SK-N-SH (cell line): Measurements from ENCODE around the gene SLC16A5. TPM values are rescaled to one million over a fixed set of nuclear protein-coding genes. Genes with fewer than 3 reads are reported as not detected.

Experiments used
- CTCF ChIA-PET: fragments of 300-600, 350-600 bp; formaldehyde crosslinking; extraction: SDS; loops from one replicate; lab custom pipeline; 2021; lab: Yijun Ruan, JAX
- POLR2A ChIA-PET: fragments of 350-600 bp; sonication (Branson Sonifier 250); formaldehyde crosslinking; extraction: SDS; loops from one replicate; lab custom pipeline; 2020; ENCODE audit warnings: antibody characterized with exemption, inconsistent platforms; lab: Yijun Ruan, JAX
- DNase-seq: peaks from one replicate; pipeline ENCODE4 v3.0.0; 2012
- H2AFZ ChIP-seq: fragments of 200-600 bp; sonication (generic); 2 replicates; pipeline ENCODE4 v1.8.1; 2016; ENCODE audit warnings: antibody characterized with exemption, mild to moderate bottlenecking, low read depth
- H3F3A ChIP-seq: fragments of 200-600 bp; sonication (generic); replicated peaks from 2 replicates; pipeline ENCODE3; 2016; ENCODE audit warnings: antibody characterized with exemption, mild to moderate bottlenecking; ENCODE audit not compliant: insufficient read depth
- H3K27ac ChIP-seq, 2 experiments: fragments of 200-500 bp in 1 of 2; fragments of 200-600 bp in 1 of 2; sonication (Bioruptor generic) in 1 of 2; sonication (generic), shearing (Covaris generic) in 1 of 2; 2 replicates each; pipeline versions ENCODE4 v1.5.1 to v1.6.1; 2014 to 2016; ENCODE audit warnings: low read depth in 2 of 2, inconsistent platforms in 1 of 2, low read length in 1 of 2, mild to moderate bottlenecking in 1 of 2, mixed read lengths in 1 of 2
- H3K27me3 ChIP-seq: fragments of 200-600 bp; sonication (generic), shearing (Covaris generic); 2 replicates; pipeline ENCODE4 v1.6.1; 2016; ENCODE audit warnings: mixed run types; ENCODE audit not compliant: insufficient read depth
- H3K36me3 ChIP-seq, 2 experiments: fragments of 200-500 bp in 1 of 2; fragments of 200-600 bp in 1 of 2; sonication (Bioruptor generic) in 1 of 2; sonication (generic) in 1 of 2; replicated peaks in 1 of 2; 2 replicates each; pipeline versions ENCODE3 to v1.5.1; 2014 to 2016; ENCODE audit warnings: low read length in 1 of 2, mild to moderate bottlenecking in 1 of 2; ENCODE audit not compliant: insufficient read depth in 2 of 2, control insufficient read depth in 1 of 2
- H3K4me1 ChIP-seq, 2 experiments: fragments of 200-500 bp in 1 of 2; fragments of 200-600 bp in 1 of 2; sonication (Bioruptor generic) in 1 of 2; sonication (generic), shearing (Covaris generic) in 1 of 2; 2 replicates each; pipeline versions ENCODE4 v1.5.1 to v1.6.1; 2014 to 2016; ENCODE audit warnings: low read depth in 1 of 2, low read length in 1 of 2, mixed run types in 1 of 2; ENCODE audit not compliant: insufficient read depth in 2 of 2, control insufficient read depth in 1 of 2
- H3K4me2 ChIP-seq: fragments of 200-600 bp; sonication (generic), shearing (Covaris generic); 2 replicates; pipeline ENCODE4 v1.6.1; 2017; ENCODE audit warnings: mixed run types
- H3K4me3 ChIP-seq, 2 experiments: fragments of 200-500 bp in 1 of 2; fragments of 200-600 bp in 1 of 2; sonication (Bioruptor generic) in 1 of 2; sonication (generic), shearing (Covaris generic) in 1 of 2; 2 replicates each; pipeline versions ENCODE4 v1.5.1 to v1.8.1; 2014 to 2016; ENCODE audit warnings: low read depth in 2 of 2, inconsistent platforms in 1 of 2, low read length in 1 of 2, mild to moderate bottlenecking in 1 of 2, mixed read lengths in 1 of 2, moderate library complexity in 1 of 2
- H3K79me2 ChIP-seq: fragments of 200-600 bp; sonication (generic); 2 replicates; pipeline ENCODE4 v1.8.1; 2017; ENCODE audit warnings: mild to moderate bottlenecking; ENCODE audit not compliant: insufficient read depth
- H3K9ac ChIP-seq: fragments of 200-600 bp; sonication (generic); 2 replicates; pipeline ENCODE4 v1.6.1; 2017; ENCODE audit warnings: mixed run types
- H3K9me2 ChIP-seq: fragments of 200-600 bp; sonication (generic); 2 replicates; pipeline ENCODE4 v1.6.1; 2017; ENCODE audit warnings: mixed run types
- H3K9me3 ChIP-seq: fragments of 200-600 bp; sonication (generic); 2 replicates; pipeline ENCODE4 v1.6.1; 2017; ENCODE audit warnings: mixed run types, mild to moderate bottlenecking, moderate library complexity
- H4K20me1 ChIP-seq: fragments of 200-600 bp; sonication (generic); 2 replicates; pipeline ENCODE4 v1.6.1; 2017; ENCODE audit warnings: mild to moderate bottlenecking, mixed run types; ENCODE audit not compliant: insufficient read depth
- EP300 ChIP-seq, 2 experiments: IDR thresholded peaks; 2 replicates each; pipeline versions ENCODE4 v1.4.0 to v1.6.1; 2012; ENCODE audit warnings: borderline replicate concordance in 1 of 2, low read depth in 1 of 2, low read length in 1 of 2
- FOSL2 ChIP-seq: IDR thresholded peaks from 2 replicates; pipeline ENCODE4 v1.4.0; 2012; ENCODE audit warnings: low read depth, mild to moderate bottlenecking, moderate library complexity, borderline replicate concordance
- FOXJ3 ChIP-seq: sonication (generic); formaldehyde crosslinking; IDR thresholded peaks from 2 replicates; pipeline ENCODE4 v1.5.1; 2020; ENCODE audit warnings: mild to moderate bottlenecking, missing genetic modification reagents
- FOXM1 ChIP-seq: IDR thresholded peaks from 2 replicates; pipeline ENCODE4 v1.4.0; 2012; ENCODE audit warnings: low read depth, mild to moderate bottlenecking
- GABPA ChIP-seq: IDR thresholded peaks from 2 replicates; pipeline ENCODE4 v1.4.0; 2012; ENCODE audit warnings: low read depth, mild to moderate bottlenecking
- GATA2 ChIP-seq: sonication (generic); formaldehyde crosslinking; IDR thresholded peaks from 2 replicates; pipeline ENCODE4 v1.5.0; 2020; ENCODE audit warnings: mild to moderate bottlenecking, missing genetic modification reagents
- JUND ChIP-seq: IDR thresholded peaks from 2 replicates; pipeline ENCODE4 v1.4.0; 2012
- NFIC ChIP-seq: IDR thresholded peaks from 2 replicates; pipeline ENCODE4 v1.4.0; 2012; ENCODE audit warnings: borderline replicate concordance
- NRF1 ChIP-seq: IDR thresholded peaks from 2 replicates; pipeline ENCODE4 v1.6.1; 2012; ENCODE audit warnings: low read depth, mild to moderate bottlenecking, low read length
- POLR2AphosphoS5 ChIP-seq: IDR thresholded peaks from 2 replicates; pipeline ENCODE4 v1.6.1; 2012; ENCODE audit warnings: low read depth, low read length
- RAD21 ChIP-seq: IDR thresholded peaks from 2 replicates; pipeline ENCODE4 v1.6.1; 2012; ENCODE audit warnings: mild to moderate bottlenecking, low read length
- RCOR1 ChIP-seq: fragments of 150-350 bp; IDR thresholded peaks from 2 replicates; pipeline ENCODE4 v1.6.1; 2017; ENCODE audit warnings: antibody characterized with exemption, low read length
- RFX5 ChIP-seq: IDR thresholded peaks from 2 replicates; pipeline ENCODE4 v1.6.1; 2012; ENCODE audit warnings: mild to moderate bottlenecking, improper control_type of control experiment, low read length
- RXRA ChIP-seq: IDR thresholded peaks from 2 replicates; pipeline ENCODE4 v1.4.0; 2012; ENCODE audit warnings: low read depth, mild to moderate bottlenecking, borderline replicate concordance
- SIN3A ChIP-seq: IDR thresholded peaks from 2 replicates; pipeline ENCODE4 v1.6.1; 2012; ENCODE audit warnings: low read depth, mild to moderate bottlenecking, low read length, moderate library complexity, borderline replicate concordance
- SMC3 ChIP-seq: IDR thresholded peaks from 2 replicates; pipeline ENCODE4 v1.6.1; 2012; ENCODE audit warnings: low read depth, low read length, improper control_type of control experiment
- TAF1 ChIP-seq: IDR thresholded peaks from 2 replicates; pipeline ENCODE4 v1.6.1; 2012; ENCODE audit warnings: low read depth, mild to moderate bottlenecking, low read length, moderate library complexity, borderline replicate concordance
- TEAD4 ChIP-seq: IDR thresholded peaks from 2 replicates; pipeline ENCODE4 v1.4.0; 2012; ENCODE audit warnings: mild to moderate bottlenecking, borderline replicate concordance; ENCODE audit not compliant: insufficient read depth
- YY1 ChIP-seq: IDR thresholded peaks from 2 replicates; pipeline ENCODE4 v1.4.0; 2012; ENCODE audit warnings: low read depth, mild to moderate bottlenecking
- whole genome bisulfite sequencing: methylation state at CpG from one replicate; pipeline ENCODE4 v1.1.6; 2017; ENCODE audit warnings: low lambda C conversion rate; 5-methylcytosine and 5-hydroxymethylcytosine counted together
- polyA plus RNA-seq, 3 experiments: library from polyadenylated mRNA; depleted of rRNA; stranded (reverse); fragments of >200 nt; gene quantifications; 2 replicates each; pipeline ENCODE4 v1.2.3, GENCODE V29; 2012
- TF ChIP-seq, protein P1 (sequence below): IDR thresholded peaks from 2 replicates; pipeline ENCODE4 v1.4.0; 2012; ENCODE audit warnings: low read depth
- TF ChIP-seq, protein P2 (sequence below): IDR thresholded peaks from 2 replicates; pipeline ENCODE4 v1.4.0; 2012; ENCODE audit warnings: low read depth, borderline replicate concordance
- TF ChIP-seq, protein P3 (sequence below): IDR thresholded peaks from 2 replicates; pipeline ENCODE4 v1.4.0; 2012; ENCODE audit warnings: low read depth, borderline replicate concordance
- TF ChIP-seq, protein P4 (sequence below): IDR thresholded peaks from 2 replicates; pipeline ENCODE4 v1.6.1; 2012; ENCODE audit warnings: mild to moderate bottlenecking, low read depth, low read length, moderate library complexity
- TF ChIP-seq, protein P5 (sequence below): fragments of 200-600 bp; sonication (generic); IDR thresholded peaks from 2 replicates; pipeline ENCODE4 v1.6.1; 2017; ENCODE audit warnings: antibody characterized with exemption, mild to moderate bottlenecking, moderate library complexity

Gene SLC16A5
- polyA plus RNA-seq, 1 of the 3 experiments (the other 2 are of a cell fraction) = 0.03 TPM

DNA sequence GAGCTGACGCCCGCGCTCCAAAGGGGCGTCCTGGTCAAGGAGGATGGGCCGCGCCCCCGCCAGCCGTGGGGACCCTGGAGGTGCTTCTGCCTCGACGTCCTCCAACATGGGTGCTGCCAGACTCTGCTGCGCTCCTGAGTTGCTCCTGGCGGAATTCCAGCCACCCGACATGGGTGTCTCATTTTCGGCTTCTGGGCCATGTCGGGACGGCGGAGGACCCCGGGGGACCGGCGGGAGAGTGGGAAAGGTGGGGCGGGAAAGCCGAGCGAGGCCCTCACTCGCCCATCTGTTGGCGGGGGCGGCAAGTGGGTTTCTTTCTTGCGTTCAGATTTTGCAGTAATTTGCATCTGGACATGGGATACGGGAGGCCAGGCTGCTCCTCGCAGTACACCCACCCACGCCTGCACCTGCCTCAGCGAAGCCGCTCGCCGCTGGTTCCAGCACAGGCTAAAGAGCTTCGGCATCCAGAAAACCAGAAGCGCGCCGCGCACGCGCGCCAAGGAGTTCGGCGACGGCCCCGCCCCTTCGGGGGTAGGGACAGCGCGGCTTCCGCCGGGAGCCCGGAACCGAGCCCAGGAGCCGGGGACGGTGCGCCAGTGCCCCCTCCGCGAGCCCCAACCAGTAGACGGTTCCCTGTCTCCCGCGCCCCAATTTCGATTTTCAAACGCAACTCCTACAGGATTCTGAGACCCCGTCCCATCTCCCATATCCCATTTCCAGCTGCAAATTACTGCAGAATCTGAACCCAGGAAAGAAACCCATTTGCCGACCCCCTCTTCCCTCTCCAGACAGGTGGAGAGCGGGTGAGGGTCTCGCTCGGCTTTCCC lies 21.9 kb downstream of the SLC16A5 start, which contains the start of gene ARMC7:
Gene ARMC7, plus strand, starts transcription at position 563 of the 827 bp plus-strand sequence. CDS start 320 bp downstream, outside the sequence.
- H3K27ac ChIP-seq = peak within 1 kb of the TSS in 1 of 2 experiments; percentile 60; a peak in 2 of 4 replicates
- WGBS = 3% methylated on average over 46 of the region's 68 CpGs
- CTCF ChIA-PET = interaction anchor here (0.8 to 11.4 kb wide), 7 partner anchors 8 to 162 kb away, joined by 3 to 422 read pairs (median 4); partner anchors contain the start of genes MIF4GD, NT5C and NUP85
- TF ChIP-seq SIN3A (peak; percentile 49), GATA2 (CRISPR knock-in tag) (no peak), SMC3 (no peak), JUND (no peak), NRF1 (peak; percentile 96), NFIC (no peak), TEAD4 (no peak), POLR2AphosphoS5 (peak; percentile 93), RAD21 (no peak), EP300 (IDR thresholded peaks at IDR 0.05; ENCODE audit: borderline replicate concordance in 1 of 2, low read depth in 1 of 2, low read length in 1 of 2) (no peak), FOXJ3 (CRISPR knock-in tag) (no peak), TAF1 (peak; percentile 67), RCOR1 (peak; percentile 66), YY1 (peak; percentile 16; the same call in 1 of the 2 replicates), FOXM1 (no peak), RFX5 (0 out of 2 replicates have a peak, but pooled peaks have one; percentile 9), GABPA (peak; percentile 79), FOSL2 (no peak), RXRA (no peak)
- TF ChIP-seq, protein P1, sequence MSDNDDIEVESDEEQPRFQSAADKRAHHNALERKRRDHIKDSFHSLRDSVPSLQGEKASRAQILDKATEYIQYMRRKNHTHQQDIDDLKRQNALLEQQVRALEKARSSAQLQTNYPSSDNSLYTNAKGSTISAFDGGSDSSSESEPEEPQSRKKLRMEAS = peak; percentile 91
- TF ChIP-seq, protein P2, sequence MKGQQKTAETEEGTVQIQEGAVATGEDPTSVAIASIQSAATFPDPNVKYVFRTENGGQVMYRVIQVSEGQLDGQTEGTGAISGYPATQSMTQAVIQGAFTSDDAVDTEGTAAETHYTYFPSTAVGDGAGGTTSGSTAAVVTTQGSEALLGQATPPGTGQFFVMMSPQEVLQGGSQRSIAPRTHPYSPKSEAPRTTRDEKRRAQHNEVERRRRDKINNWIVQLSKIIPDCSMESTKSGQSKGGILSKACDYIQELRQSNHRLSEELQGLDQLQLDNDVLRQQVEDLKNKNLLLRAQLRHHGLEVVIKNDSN = no peak
- TF ChIP-seq, protein P3, sequence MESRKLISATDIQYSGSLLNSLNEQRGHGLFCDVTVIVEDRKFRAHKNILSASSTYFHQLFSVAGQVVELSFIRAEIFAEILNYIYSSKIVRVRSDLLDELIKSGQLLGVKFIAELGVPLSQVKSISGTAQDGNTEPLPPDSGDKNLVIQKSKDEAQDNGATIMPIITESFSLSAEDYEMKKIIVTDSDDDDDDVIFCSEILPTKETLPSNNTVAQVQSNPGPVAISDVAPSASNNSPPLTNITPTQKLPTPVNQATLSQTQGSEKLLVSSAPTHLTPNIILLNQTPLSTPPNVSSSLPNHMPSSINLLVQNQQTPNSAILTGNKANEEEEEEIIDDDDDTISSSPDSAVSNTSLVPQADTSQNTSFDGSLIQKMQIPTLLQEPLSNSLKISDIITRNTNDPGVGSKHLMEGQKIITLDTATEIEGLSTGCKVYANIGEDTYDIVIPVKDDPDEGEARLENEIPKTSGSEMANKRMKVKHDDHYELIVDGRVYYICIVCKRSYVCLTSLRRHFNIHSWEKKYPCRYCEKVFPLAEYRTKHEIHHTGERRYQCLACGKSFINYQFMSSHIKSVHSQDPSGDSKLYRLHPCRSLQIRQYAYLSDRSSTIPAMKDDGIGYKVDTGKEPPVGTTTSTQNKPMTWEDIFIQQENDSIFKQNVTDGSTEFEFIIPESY = no peak
- TF ChIP-seq, protein P4, sequence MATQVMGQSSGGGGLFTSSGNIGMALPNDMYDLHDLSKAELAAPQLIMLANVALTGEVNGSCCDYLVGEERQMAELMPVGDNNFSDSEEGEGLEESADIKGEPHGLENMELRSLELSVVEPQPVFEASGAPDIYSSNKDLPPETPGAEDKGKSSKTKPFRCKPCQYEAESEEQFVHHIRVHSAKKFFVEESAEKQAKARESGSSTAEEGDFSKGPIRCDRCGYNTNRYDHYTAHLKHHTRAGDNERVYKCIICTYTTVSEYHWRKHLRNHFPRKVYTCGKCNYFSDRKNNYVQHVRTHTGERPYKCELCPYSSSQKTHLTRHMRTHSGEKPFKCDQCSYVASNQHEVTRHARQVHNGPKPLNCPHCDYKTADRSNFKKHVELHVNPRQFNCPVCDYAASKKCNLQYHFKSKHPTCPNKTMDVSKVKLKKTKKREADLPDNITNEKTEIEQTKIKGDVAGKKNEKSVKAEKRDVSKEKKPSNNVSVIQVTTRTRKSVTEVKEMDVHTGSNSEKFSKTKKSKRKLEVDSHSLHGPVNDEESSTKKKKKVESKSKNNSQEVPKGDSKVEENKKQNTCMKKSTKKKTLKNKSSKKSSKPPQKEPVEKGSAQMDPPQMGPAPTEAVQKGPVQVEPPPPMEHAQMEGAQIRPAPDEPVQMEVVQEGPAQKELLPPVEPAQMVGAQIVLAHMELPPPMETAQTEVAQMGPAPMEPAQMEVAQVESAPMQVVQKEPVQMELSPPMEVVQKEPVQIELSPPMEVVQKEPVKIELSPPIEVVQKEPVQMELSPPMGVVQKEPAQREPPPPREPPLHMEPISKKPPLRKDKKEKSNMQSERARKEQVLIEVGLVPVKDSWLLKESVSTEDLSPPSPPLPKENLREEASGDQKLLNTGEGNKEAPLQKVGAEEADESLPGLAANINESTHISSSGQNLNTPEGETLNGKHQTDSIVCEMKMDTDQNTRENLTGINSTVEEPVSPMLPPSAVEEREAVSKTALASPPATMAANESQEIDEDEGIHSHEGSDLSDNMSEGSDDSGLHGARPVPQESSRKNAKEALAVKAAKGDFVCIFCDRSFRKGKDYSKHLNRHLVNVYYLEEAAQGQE = no peak; the same call in 1 of the 2 replicates
- TF ChIP-seq, protein P5, sequence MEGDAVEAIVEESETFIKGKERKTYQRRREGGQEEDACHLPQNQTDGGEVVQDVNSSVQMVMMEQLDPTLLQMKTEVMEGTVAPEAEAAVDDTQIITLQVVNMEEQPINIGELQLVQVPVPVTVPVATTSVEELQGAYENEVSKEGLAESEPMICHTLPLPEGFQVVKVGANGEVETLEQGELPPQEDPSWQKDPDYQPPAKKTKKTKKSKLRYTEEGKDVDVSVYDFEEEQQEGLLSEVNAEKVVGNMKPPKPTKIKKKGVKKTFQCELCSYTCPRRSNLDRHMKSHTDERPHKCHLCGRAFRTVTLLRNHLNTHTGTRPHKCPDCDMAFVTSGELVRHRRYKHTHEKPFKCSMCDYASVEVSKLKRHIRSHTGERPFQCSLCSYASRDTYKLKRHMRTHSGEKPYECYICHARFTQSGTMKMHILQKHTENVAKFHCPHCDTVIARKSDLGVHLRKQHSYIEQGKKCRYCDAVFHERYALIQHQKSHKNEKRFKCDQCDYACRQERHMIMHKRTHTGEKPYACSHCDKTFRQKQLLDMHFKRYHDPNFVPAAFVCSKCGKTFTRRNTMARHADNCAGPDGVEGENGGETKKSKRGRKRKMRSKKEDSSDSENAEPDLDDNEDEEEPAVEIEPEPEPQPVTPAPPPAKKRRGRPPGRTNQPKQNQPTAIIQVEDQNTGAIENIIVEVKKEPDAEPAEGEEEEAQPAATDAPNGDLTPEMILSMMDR = no peak

More for the DNA sequence above, 21.9 kb downstream of the SLC16A5 start, which contains the start of gene ARMC7:
- Histone ChIP-seq H3K36me3 (peaks cover 0 to 2% of the 10 kb centered on the region in 2 experiments), H4K20me1 (no peaks in the 10 kb centered on the region), H2AFZ (peak within 1 kb of the TSS; percentile 98), H3K4me1 (peaks cover 0 to 25% of the 10 kb centered on the region in 2 experiments; a peak in 1 of 4 replicates), H3K9me3 (no peaks in the 10 kb centered on the region), H3K79me2 (peaks cover 10% of the 10 kb centered on the region; the same call in 1 of the 2 replicates), H3K4me2 (peak within 1 kb of the TSS; percentile 94), H3K9ac (peak within 1 kb of the TSS; percentile 66; the same call in 1 of the 2 replicates), H3K9me2 (no peaks in the 10 kb centered on the region), H3K4me3 (peak within 1 kb of the TSS; percentile 67 to 75), H3K27me3 (no peaks in the 10 kb centered on the region), H3F3A (peaks cover 16% of the 10 kb centered on the region)
- POLR2A ChIA-PET = interaction anchor here (0.6 to 2.9 kb wide), 10 partner anchors 13 to 600 kb away, joined by 3 to 12 read pairs (median 4); partner anchors contain the start of genes CDR2L, JPT1, NT5C and NUP85
- DNase-seq = peak; percentile 100
